ENCODE measurements around the gene MINK1.

DNA sequence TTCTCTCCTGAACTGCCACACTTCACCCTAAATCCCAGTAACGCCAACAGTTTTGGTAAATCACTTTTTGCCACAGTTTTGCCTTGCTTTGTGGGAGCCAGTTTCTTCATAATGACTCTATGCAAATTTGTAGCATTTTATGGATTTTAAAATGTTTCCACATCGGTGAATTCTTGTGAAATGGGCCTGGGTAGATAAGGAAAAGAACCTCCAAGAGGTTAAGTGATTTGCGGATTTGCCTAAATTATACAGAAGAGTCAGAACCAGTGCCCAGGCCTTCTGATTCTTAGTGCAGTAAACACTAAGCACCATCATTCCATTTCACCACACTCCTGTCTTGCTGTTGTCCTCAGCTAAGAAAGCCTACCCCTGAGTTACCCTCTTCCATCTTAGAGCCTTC lies 17.9 kb downstream of the MINK1 start:
- TF ChIP-seq CTCF (conservative IDR thresholded peaks at IDR 0.05) (no peak), ZFX (IDR thresholded peaks at IDR 0.05) (no peak)
